Measurements from ENCODE around the gene DNAJA3.

DNA sequence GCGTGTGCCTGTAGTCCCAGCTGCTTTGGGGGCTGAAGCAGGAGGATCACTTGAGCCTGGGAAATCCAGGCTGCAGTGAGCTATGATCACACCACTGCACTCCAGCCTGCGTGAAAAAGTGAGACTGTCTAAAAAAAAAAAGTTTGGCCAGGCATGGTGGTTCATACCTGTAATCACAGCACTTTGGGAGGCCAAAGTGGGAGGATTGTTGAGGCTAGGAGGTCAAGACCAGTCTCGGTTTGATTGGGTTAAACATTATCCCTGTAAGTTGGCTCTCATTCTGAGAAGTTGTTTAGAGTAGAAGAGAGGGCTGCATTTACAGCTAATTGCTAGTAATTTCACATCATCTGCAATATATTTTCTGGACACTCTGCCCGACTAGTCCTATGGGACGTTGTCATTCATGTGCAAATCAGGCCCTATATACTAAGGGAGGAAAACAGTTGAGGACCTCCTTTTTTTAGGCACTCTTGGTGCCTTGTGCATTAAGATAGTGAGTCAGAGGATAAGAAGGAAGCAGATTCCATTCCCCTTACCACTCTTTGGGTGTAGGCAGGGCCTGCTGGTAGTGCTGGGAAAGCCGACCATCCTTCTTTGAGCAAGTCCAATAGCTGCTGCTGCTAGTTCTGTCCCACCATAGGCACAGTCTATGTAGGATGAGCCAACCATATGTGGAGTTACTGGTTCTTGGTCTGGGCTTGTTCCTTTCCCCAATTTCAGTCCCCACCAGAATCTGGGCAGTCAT lies 69.2 kb downstream of the DNAJA3 start:
- TF ChIP-seq TEAD4 (IDR thresholded peaks at IDR 0.05; ENCODE audit: low read length) = no peak
- TF ChIP-seq TEAD4 (CRISPR knock-in tag; IDR thresholded peaks at IDR 0.05; ENCODE audit: borderline replicate concordance) = no peak
- no peak for TF ChIP-seq ZNF551 (CRISPR knock-in tag; IDR thresholded peaks at IDR 0.05)
- TF ChIP-seq ZSCAN32 (CRISPR knock-in tag; IDR thresholded peaks at IDR 0.05) = no peak
- TF ChIP-seq ZKSCAN1 (IDR thresholded peaks at IDR 0.05; ENCODE audit: low read depth, low read length) = no peak
- TF ChIP-seq SREBF2 (CRISPR knock-in tag; IDR thresholded peaks at IDR 0.05) = no peak
- TF ChIP-seq ZNF316 (IDR thresholded peaks at IDR 0.05) = no peak
- TF ChIP-seq FOXM1 (IDR thresholded peaks at IDR 0.05; ENCODE audit: low read depth) = no peak
- no peak for TF ChIP-seq FOXM1 (CRISPR knock-in tag; IDR thresholded peaks at IDR 0.05; ENCODE audit: low read depth)
- TF ChIP-seq, protein P1, sequence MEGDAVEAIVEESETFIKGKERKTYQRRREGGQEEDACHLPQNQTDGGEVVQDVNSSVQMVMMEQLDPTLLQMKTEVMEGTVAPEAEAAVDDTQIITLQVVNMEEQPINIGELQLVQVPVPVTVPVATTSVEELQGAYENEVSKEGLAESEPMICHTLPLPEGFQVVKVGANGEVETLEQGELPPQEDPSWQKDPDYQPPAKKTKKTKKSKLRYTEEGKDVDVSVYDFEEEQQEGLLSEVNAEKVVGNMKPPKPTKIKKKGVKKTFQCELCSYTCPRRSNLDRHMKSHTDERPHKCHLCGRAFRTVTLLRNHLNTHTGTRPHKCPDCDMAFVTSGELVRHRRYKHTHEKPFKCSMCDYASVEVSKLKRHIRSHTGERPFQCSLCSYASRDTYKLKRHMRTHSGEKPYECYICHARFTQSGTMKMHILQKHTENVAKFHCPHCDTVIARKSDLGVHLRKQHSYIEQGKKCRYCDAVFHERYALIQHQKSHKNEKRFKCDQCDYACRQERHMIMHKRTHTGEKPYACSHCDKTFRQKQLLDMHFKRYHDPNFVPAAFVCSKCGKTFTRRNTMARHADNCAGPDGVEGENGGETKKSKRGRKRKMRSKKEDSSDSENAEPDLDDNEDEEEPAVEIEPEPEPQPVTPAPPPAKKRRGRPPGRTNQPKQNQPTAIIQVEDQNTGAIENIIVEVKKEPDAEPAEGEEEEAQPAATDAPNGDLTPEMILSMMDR (IDR thresholded peaks at IDR 0.05 in 2 of 3, conservative IDR thresholded peaks at IDR 0.05 in 1 of 3; ENCODE audit: insufficient read depth in 2 of 3, low read depth in 1 of 3, low read length in 3 of 3) = no peak
- TF ChIP-seq TRIM24 (IDR thresholded peaks at IDR 0.05) = no peak
- no peak for TF ChIP-seq ZBTB7A (IDR thresholded peaks at IDR 0.05; ENCODE audit: borderline replicate concordance, control insufficient read depth, low read depth, low read length)
- TF ChIP-seq, protein P2, sequence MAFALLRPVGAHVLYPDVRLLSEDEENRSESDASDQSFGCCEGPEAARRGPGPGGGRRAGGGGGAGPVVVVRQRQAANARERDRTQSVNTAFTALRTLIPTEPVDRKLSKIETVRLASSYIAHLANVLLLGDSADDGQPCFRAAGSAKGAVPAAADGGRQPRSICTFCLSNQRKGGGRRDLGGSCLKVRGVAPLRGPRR (CRISPR knock-in tag; IDR thresholded peaks at IDR 0.05) = no peak
- no peak for TF ChIP-seq MTF1 (CRISPR knock-in tag; IDR thresholded peaks at IDR 0.05; ENCODE audit: borderline replicate concordance)
- no peak for TF ChIP-seq TAF7 (tag; IDR thresholded peaks at IDR 0.05)
